HepG2 (cell line): Measurements from ENCODE around the gene TBC1D32.
"Not testable (repeated sequence)": the region's sequence is repeated elsewhere in the genome, so short reads cannot be mapped to it uniquely, and the experiment has no call there.

Experiments used
- EP300 ChIP-seq, 3 experiments: sonication (generic) in 1 of 3; formaldehyde crosslinking in 1 of 3; IDR thresholded peaks; 2 replicates each; pipeline versions ENCODE4 v1.5.1 to v1.6.1; 2011 to 2020; ENCODE audit warnings: low read depth in 2 of 3, low read length in 2 of 3, borderline replicate concordance in 1 of 3, improper control_type of control experiment in 1 of 3, mild to moderate bottlenecking in 1 of 3, missing genetic modification reagents in 1 of 3, moderate library complexity in 1 of 3
- ESRRA ChIP-seq: sonication (generic); formaldehyde crosslinking; IDR thresholded peaks from 2 replicates; pipeline ENCODE4 v1.5.1; 2020; ENCODE audit warnings: mild to moderate bottlenecking, low read depth, missing genetic modification reagents
- JARID2 ChIP-seq: sonication (generic); formaldehyde crosslinking; IDR thresholded peaks from 2 replicates; pipeline ENCODE4 v1.8.1; 2023; ENCODE audit warnings: missing genetic modification reagents, inconsistent platforms; ENCODE audit not compliant: insufficient replicate concordance
- KDM1A ChIP-seq: IDR thresholded peaks from 2 replicates; pipeline ENCODE4 v1.6.1; 2016; ENCODE audit warnings: missing compliant biosample characterization
- NR1H2 ChIP-seq: sonication (generic); formaldehyde crosslinking; IDR thresholded peaks from 2 replicates; pipeline ENCODE4 v1.8.1; 2022; ENCODE audit warnings: low read depth, missing genetic modification reagents, borderline replicate concordance
- PHF21A ChIP-seq: sonication (generic); formaldehyde crosslinking; IDR thresholded peaks from 2 replicates; pipeline ENCODE4 v1.5.0; 2020; ENCODE audit warnings: mild to moderate bottlenecking, missing genetic modification reagents
- SP1 ChIP-seq, 2 experiments: fragments of 450-650 bp in 1 of 2; sonication (generic) in 1 of 2; formaldehyde crosslinking in 1 of 2; IDR thresholded peaks; 2 replicates each; pipeline versions ENCODE4 v1.4.0 to v1.6.1; 2016 to 2020; ENCODE audit warnings: missing genetic modification reagents in 1 of 2
- ZNF747 ChIP-seq: sonication (generic); formaldehyde crosslinking; IDR thresholded peaks from 2 replicates; pipeline ENCODE4 v1.8.1; 2023; ENCODE audit warnings: missing genetic modification reagents, mild to moderate bottlenecking, borderline replicate concordance
- ZNF841 ChIP-seq: sonication (generic); formaldehyde crosslinking; IDR thresholded peaks from 2 replicates; pipeline ENCODE4 v1.8.1; 2023; ENCODE audit warnings: missing genetic modification reagents, borderline replicate concordance

GRCh38 chr6:121043211-121043610 lies 291.1 kb downstream of the TBC1D32 start:
- TF ChIP-seq SP1 (IDR thresholded peaks at IDR 0.05); SP1 (CRISPR knock-in tag; IDR thresholded peaks at IDR 0.05); KDM1A (CRISPR knock-in tag); PHF21A (CRISPR knock-in tag); ZNF841 (CRISPR knock-in tag); ESRRA (CRISPR knock-in tag); ZNF747 (CRISPR knock-in tag); NR1H2 (CRISPR knock-in tag); EP300 (IDR thresholded peaks at IDR 0.05; ENCODE audit: low read depth in 2 of 2, low read length in 2 of 2); EP300 (CRISPR knock-in tag; IDR thresholded peaks at IDR 0.05; ENCODE audit: borderline replicate concordance); JARID2: not testable (repeated sequence)
